Measurements from ENCODE around the gene TNS3. TPM values are rescaled to one million over a fixed set of nuclear protein-coding genes. Genes with fewer than 3 reads are reported as not detected.

TNS3 gene
- total RNA-seq, 8 experiments from 2014 or later = 2.6 to 49.9 (median 8.7) TPM

GRCh38 chr7:47490501-47491265 lies 91.2 kb downstream of the TNS3 start:
- H3K4me3 ChIP-seq = no peak overlapping the region
- 80 to 100% (median 94%) methylated on average over 1 to 13 of the region's 24 CpGs; no CpG with 5 or more reads in 2 of the 10 experiments for WGBS, 10 experiments
- H3K4me1 ChIP-seq (replicated peaks in 1 of 2) = peaks cover 16 to 38% of the 10 kb centered on the region in 2 donors
- no peak overlapping the region for H3K27ac ChIP-seq
- ATAC-seq (replicated peaks in 6 of 8) = no peak
- in situ Hi-C loops (cut with MboI; ENCODE audit: low pct_unique_long_range_greater_than_20kb in 2 of 9, low sequenced_read_pairs in 9 of 9, unreplicated experiment in 9 of 9) = no loop called here

GRCh38 chr7:47489624-47490023 lies 92.3 kb downstream of the TNS3 start:
- Histone ChIP-seq H3K4me1 (replicated peaks in 1 of 2) (peaks cover 7 to 29% of the 10 kb centered on the region in 2 donors), H3K4me3 (no peak overlapping the region), H3K27ac (no peak overlapping the region)
- 79 to 100% (median 90%) methylated on average over 1 to 7 of the region's 7 CpGs; no CpG with 5 or more reads in 5 of the 10 experiments for WGBS, 10 experiments
- no peak for ATAC-seq (replicated peaks in 6 of 8)
- in situ Hi-C loops (cut with MboI; ENCODE audit: low pct_unique_long_range_greater_than_20kb in 2 of 9, low sequenced_read_pairs in 9 of 9, unreplicated experiment in 9 of 9) = no loop called here

GRCh38 chr7:47488969-47489342 lies 93.0 kb downstream of the TNS3 start:
- ATAC-seq (replicated peaks in 6 of 8) = no peak
- 43 to 97% (median 72%) methylated on average over 1 to 8 of the region's 8 CpGs; no CpG with 5 or more reads in 2 of the 10 experiments for WGBS, 10 experiments
- in situ Hi-C loops (cut with MboI; ENCODE audit: low pct_unique_long_range_greater_than_20kb in 2 of 9, low sequenced_read_pairs in 9 of 9, unreplicated experiment in 9 of 9) = no loop called here
- H3K27ac ChIP-seq = no peak overlapping the region
- no peak overlapping the region for H3K4me3 ChIP-seq
- peaks cover under 1 to 23% of the 10 kb centered on the region in 2 donors for H3K4me1 ChIP-seq (replicated peaks in 1 of 2)

GRCh38 chr7:47488201-47488968 lies 93.5 kb downstream of the TNS3 start:
- Histone ChIP-seq H3K27ac (no peak overlapping the region), H3K4me3 (no peak overlapping the region), H3K4me1 (replicated peaks in 1 of 2) (peaks cover 0 to 21% of the 10 kb centered on the region in 2 donors)
- in situ Hi-C loops (cut with MboI; ENCODE audit: low pct_unique_long_range_greater_than_20kb in 2 of 9, low sequenced_read_pairs in 9 of 9, unreplicated experiment in 9 of 9) = no loop called here
- 0 to 100% (median 94%) methylated on average over 1 to 9 of the region's 12 CpGs; no CpG with 5 or more reads in 3 of the 10 experiments for WGBS, 10 experiments
- ATAC-seq (replicated peaks in 6 of 8) = no peak

GRCh38 chr7:47485640-47486435 lies 96.1 kb downstream of the TNS3 start:
- Histone ChIP-seq H3K4me3 (no peak overlapping the region), H3K27ac (no peak overlapping the region), H3K4me1 (replicated peaks in 1 of 2) (peaks cover 20 to 32% of the 10 kb centered on the region in 2 donors)
- peak in 1 of 8 experiments; percentile 2 for ATAC-seq (replicated peaks in 6 of 8)
- in situ Hi-C loops (cut with MboI; ENCODE audit: low pct_unique_long_range_greater_than_20kb in 2 of 9, low sequenced_read_pairs in 9 of 9, unreplicated experiment in 9 of 9) = no loop called here
- 67 to 100% (median 90%) methylated on average over 1 to 9 of the region's 9 CpGs; no CpG with 5 or more reads in 2 of the 10 experiments for WGBS, 10 experiments

- in situ Hi-C loops (cut with MboI; ENCODE audit: low pct_unique_long_range_greater_than_20kb in 2 of 9, low sequenced_read_pairs in 9 of 9, unreplicated experiment in 9 of 9) = no loop called here
- H3K27ac ChIP-seq = no peak overlapping the region
- 87 to 100% (median 100%) methylated on average over 1 to 4 of the region's 17 CpGs; no CpG with 5 or more reads in 6 of the 10 experiments for WGBS, 10 experiments
- ATAC-seq (replicated peaks in 6 of 8) = peak in 1 of 8 experiments; percentile 9
- H3K4me1 ChIP-seq (replicated peaks in 1 of 2) = peaks cover 27 to 38% of the 10 kb centered on the region in 2 donors
- H3K4me3 ChIP-seq = no peak overlapping the region
Measured at GRCh38 chr7:47484923-47485639, 96.8 kb downstream of the TNS3 start.

- H3K4me1 ChIP-seq (replicated peaks in 1 of 2) = peaks cover 32 to 33% of the 10 kb centered on the region in 2 donors
- WGBS, 10 experiments = 60 to 100% (median 94%) methylated on average over 1 to 5 of the region's 7 CpGs; no CpG with 5 or more reads in 6 of the 10 experiments
- in situ Hi-C loops (cut with MboI; ENCODE audit: low pct_unique_long_range_greater_than_20kb in 2 of 9, low sequenced_read_pairs in 9 of 9, unreplicated experiment in 9 of 9) = no loop called here
- H3K4me3 ChIP-seq = no peak overlapping the region
- no peak overlapping the region for H3K27ac ChIP-seq
- ATAC-seq (replicated peaks in 6 of 8) = no peak
Measured at GRCh38 chr7:47484457-47484856, 97.5 kb downstream of the TNS3 start.

GRCh38 chr7:47483604-47484273 lies 98.2 kb downstream of the TNS3 start:
- H3K4me1 ChIP-seq (replicated peaks in 1 of 2) = peaks cover 32 to 38% of the 10 kb centered on the region in 2 donors
- in situ Hi-C loops (cut with MboI; ENCODE audit: low pct_unique_long_range_greater_than_20kb in 2 of 9, low sequenced_read_pairs in 9 of 9, unreplicated experiment in 9 of 9) = no loop called here
- peak in 1 of 8 experiments; percentile 54 for ATAC-seq (replicated peaks in 6 of 8)
- H3K27ac ChIP-seq = no peak overlapping the region
- no peak overlapping the region for H3K4me3 ChIP-seq
- 38 to 100% (median 94%) methylated on average over 1 to 11 of the region's 16 CpGs for WGBS, 10 experiments

GRCh38 chr7:47482013-47482875 lies 99.7 kb downstream of the TNS3 start:
- in situ Hi-C loops (cut with MboI; ENCODE audit: low pct_unique_long_range_greater_than_20kb in 2 of 9, low sequenced_read_pairs in 9 of 9, unreplicated experiment in 9 of 9) = no loop called here
- Histone ChIP-seq H3K27ac (peak overlapping the region; percentile 45 to 61), H3K4me3 (no peak overlapping the region), H3K4me1 (replicated peaks in 1 of 2) (peaks cover 33 to 39% of the 10 kb centered on the region in 2 donors)
- WGBS, 10 experiments = 0 to 76% (median 41%) methylated on average over 1 to 12 of the region's 15 CpGs; no CpG with 5 or more reads in 1 of the 10 experiments
- peak; percentile 15 to 92 (median 88) for ATAC-seq (replicated peaks in 6 of 8)

GRCh38 chr7:47481541-47482012 lies 100.3 kb downstream of the TNS3 start:
- peaks cover 33 to 39% of the 10 kb centered on the region in 2 donors for H3K4me1 ChIP-seq (replicated peaks in 1 of 2)
- no peak overlapping the region for H3K4me3 ChIP-seq
- H3K27ac ChIP-seq = peak overlapping the region in 1 of 2 donors; percentile 9
- WGBS, 10 experiments = 90 to 100% (median 96%) methylated on average over 2 to 4 of the region's 7 CpGs; no CpG with 5 or more reads in 3 of the 10 experiments
- no peak for ATAC-seq (replicated peaks in 6 of 8)
- in situ Hi-C loops (cut with MboI; ENCODE audit: low pct_unique_long_range_greater_than_20kb in 2 of 9, low sequenced_read_pairs in 9 of 9, unreplicated experiment in 9 of 9) = no loop called here
